HG02759 (cell line): ENCODE results near the gene C12orf42.
"Not testable (repeated sequence)": the region's sequence is repeated elsewhere in the genome, so short reads cannot be mapped to it uniquely, and the experiment has no call there.

Experiments
- ATAC-seq: cut with Tn5 transposase; IDR thresholded peaks from one replicate; pipeline ENCODE4 v1.9.1; 2021; ENCODE audit warnings: mild to moderate bottlenecking, moderate library complexity; ENCODE audit not compliant: unreplicated experiment

C12orf42 gene

DNA sequence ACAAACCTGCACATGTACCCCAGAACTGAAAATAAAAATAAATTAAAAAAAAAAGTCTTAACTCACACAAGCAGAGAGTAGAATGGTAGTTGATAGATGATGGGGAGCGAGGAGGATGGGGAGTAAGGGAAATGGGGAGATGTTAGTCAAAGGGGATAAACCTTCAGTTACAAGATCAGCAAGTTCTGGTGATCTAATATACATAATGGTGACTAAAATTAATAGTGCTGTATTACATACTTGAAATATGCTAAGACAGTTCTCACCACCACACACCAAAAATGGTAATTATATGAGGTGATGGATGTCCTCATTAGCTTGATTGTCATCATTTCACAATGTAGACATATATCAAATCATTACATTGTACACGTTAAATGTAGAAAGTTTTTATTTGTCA lies 3.2 kb upstream of the C12orf42 start:
- no peak for ATAC-seq

DNA sequence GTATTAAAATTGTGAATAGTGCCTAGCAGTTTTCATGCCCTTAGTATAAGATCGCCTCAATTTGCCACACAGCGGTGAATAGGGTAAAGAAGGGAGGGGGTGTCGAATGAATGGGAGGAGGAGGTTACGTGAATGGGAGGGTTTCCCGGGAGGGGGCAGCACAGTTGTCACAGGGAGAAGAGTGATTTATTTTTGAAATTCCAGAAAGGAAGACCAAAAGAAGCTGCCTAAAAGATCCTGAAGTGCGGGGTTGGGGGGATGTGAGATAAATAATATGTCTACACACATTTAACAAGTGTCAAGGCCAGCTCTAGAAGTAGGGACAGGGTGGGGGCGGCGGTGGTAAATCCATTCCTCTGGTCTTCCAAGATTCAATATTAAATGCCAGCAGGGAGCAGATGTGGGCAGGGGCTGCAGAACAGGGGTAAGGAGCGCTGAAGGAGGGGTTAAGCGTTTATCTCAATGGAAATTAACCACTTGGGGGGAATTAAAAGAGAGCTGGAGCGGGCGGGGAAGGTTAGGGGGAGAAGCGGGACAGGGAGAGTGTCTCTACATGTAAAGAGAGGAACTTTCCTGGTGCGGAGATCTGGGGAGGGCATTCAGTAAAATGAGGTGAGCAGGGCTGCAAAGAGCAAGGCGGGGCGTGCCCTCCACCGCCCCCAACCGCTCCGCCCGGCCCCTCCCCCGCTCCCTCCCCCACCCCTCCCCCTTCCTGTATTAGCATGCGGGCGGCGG lies 867 bp downstream of the C12orf42 start:
- no peak for ATAC-seq

DNA sequence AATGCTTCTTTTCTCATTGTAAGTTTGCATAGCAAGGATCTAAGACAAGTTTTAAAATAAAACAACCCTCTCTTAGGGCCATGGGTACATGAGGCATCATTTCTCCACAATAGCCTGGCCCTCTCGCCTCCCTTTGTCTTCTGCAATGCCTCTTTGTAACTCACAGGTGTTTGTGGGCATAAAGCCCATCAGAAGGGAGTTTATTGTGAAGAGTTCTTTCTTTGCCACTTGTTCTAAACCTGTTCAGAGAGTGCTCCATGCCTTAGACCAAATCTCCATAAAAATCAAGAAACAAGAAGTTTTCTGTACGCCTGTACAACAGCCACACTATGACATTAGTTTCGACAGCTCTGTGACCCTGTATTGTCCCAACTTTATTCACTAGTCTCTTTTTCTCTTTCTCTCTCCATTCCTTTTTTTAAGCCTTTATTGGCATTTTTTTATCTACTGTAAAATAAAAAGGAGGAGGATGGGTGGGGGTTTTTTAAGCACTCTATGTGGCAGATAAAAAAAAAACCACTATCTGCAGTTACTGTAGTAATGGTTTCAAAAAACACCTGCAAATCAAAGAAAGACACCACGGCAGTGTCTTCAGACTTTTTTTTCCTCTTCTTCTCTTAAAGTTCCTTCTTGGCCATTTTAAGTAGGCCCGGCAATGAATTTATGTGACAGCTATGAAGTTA lies 1.6 kb downstream of the C12orf42 start:
- no peak for ATAC-seq

DNA sequence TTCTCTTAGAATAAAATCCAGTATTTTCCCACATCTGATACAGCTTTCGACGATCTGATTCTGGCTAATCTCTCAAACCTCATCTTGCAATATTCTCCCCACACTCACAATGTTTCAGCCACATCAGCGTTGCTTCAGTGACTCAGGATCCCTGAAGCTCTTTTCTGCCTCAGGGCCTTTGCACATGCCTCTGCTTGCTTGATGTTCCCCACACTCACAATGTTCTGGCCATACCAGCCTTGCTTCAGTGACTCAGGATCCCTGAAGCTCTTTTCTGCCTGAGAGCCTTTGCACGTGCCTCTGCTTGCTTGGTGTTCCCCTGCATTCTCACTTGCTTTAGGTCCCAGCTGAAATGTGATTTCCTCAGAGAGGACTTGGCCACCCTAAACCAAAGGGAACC lies 2.6 kb downstream of the C12orf42 start:
- no peak for ATAC-seq

DNA sequence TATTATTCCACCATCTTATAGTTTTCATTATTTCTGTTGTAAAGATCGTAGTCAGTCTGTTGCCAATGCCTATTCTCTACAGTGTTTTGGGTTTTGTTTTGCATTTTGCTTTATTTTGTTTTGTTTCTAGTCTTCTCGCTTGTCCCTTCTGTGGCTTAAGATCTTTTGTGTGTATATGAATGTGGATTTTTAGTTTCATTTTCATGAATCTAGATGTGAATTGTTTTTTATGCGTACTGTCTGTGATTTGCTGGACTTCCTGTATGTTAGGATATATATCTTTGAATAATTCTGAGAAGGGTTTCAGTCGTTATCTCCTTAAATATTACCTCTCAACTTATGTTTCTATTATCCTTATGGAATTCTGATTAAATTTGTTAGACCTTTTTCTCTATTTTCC lies 13.4 kb downstream of the C12orf42 start:
- ATAC-seq: no peak

DNA sequence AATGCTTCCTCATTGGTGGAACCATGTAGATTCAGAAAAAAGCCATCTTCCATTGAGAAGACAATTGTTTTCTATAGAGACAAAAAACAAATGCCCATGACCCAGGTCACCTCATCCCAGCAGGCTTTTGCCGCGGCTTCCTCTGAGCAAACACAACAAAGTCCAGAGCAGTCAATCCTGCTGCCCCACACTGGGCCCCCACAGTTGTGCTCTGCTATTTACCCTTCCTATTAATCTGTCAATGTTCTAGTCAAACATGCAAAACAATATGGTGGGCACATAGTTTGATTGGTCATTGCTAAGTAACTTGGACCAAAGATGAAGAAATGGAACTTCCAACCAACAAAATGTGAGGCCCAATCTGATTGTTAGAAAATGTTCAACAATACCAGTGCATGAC lies 20.7 kb downstream of the C12orf42 start:
- no peak for ATAC-seq

DNA sequence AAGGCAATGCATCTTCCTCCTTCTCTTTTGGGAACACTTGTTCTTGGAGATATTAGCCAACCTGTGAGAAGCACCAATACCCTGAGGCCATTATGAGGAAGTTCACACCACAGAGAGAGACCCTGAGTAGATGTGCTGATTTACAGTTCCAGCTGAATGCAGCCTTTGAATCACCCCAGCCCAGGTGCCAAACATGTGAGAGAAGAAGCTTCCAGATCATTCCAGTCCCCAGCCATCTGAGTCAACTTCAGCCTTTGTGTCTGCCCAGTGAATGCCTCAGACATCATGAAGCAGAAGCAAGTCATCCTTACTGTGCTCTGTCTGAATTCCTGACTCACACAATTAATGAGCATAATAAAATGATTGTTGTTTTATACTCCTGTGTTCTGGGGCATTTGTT lies 25.1 kb downstream of the C12orf42 start:
- ATAC-seq: no peak

DNA sequence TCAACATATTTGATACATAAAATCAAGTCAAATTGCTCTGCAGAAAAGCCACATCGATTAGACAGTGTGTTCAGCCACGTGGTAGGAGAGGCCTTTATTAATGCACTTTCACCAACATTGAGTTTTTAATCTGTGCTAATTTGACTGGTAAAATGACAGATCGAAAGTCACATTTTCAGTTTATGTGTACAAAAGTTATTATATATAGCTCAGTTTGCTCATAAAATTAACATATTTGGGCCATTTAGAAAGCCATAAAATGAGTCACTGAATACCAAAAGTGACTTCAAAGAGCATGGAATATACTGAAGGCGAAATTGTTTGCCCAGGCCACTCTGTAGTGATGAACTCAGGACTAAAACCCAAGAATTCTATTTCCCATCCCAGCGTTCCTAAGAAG lies 26.0 kb downstream of the C12orf42 start:
- ATAC-seq: no peak

DNA sequence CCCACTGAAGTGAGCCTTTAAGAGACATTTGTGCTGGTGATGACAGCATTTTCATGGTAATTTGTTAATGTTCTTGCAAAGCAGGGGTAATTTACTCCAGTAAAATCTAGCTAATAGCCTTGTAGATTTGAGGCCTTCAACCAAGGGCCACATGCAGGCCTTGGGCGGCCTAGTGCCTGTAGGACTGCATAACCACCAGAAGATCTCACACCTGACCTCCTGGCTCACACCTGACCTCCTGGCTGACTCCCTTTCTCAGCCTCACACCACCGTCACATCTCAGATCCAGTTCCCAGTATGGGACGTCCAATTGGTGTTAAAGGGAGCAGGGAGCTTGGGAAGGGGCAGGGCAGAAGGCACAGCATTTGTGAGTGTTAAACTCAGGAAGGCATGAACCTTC lies 26.9 kb downstream of the C12orf42 start:
- no peak for ATAC-seq

DNA sequence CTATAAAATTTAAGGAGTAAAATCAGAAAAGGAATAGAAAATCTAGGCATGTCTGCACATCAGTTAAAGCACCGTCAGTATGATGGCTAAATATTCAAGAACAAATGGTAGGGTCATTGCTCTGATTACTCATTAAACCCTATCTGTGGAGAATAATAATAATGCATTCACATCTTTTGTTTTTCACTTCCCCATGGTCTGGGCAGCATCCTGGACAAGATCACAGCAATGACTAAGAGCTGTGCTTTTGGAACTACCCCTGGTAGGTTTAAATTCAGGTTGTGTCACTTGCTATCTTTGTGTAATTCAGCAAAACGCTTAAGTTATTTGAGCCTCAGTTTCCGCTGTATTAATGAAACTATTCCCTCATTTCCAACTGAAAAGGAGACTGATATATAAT lies 33.1 kb downstream of the C12orf42 start:
- ATAC-seq: peak; percentile 97

DNA sequence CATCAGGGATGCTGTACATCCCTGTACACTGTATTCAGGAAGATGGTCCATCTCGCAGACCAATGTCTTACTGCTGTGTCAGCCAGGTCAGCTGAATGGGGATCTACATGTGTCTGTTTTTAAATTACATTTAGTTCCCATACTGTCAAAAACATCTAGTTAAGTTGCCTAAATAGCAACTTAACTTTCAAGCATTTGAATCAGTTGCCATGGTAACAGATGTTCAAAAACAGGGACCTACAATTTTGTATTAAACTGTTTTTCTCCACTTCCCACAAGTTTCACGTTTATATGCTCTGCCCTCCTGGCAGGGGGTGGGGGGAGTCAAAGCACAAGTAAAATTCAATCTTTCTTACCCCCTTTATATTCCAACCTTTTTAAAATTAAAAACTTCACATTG lies 38.3 kb downstream of the C12orf42 start:
- ATAC-seq: no peak

DNA sequence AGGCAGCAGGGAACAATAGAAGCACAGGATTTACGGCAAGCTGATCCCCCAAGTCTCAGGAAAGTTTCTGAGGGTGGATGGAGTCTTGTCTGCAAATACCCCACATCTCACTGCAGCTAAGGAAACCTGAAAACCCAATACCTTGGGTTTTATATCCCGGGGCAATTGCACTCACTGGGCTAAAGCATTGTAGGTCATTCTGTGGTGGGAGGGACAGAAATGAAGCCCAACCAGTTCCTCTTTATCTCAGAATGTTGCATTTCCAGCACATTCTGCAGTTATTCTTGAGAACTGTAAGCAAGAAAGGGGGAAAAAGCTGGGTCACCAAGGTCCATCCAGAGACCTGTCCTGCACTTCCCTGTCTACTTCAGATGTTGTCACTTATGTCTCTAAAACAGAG lies 39.8 kb downstream of the C12orf42 start:
- no peak for ATAC-seq

DNA sequence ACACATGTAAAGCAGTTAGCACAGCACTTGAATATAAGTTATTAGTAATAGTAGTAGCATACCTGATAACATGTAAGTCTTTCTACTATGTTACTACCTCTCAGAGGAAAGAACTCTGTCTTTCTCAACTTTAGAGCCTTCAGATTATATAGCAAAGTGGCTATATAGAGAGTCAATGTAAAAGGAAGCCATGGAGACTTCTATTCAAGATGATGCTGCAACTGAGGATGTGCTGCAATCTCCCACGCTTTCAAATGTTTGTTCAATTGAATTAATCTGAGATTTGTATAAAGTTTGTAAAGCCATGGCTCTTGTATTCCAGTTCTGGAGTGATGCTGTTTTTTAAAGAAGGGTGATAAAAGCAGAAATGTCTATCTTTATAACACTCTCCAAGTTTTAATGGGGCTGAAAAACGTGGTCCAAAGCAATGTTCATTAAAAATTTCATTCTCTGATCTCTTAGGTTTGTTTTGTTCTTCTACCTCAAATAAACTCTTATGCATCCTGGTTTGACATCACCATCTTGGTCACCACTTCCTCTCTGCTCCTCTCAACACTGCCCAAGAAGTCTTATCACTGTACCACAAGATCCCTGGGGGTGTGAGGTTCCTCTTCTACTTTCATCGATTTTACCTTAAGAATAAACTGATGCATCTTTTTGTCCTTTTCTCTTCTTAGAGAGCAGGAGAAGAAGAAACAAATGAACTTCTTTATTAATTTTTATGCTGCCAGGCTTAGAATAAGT lies 40.6 kb downstream of the C12orf42 start:
- ATAC-seq: no peak

DNA sequence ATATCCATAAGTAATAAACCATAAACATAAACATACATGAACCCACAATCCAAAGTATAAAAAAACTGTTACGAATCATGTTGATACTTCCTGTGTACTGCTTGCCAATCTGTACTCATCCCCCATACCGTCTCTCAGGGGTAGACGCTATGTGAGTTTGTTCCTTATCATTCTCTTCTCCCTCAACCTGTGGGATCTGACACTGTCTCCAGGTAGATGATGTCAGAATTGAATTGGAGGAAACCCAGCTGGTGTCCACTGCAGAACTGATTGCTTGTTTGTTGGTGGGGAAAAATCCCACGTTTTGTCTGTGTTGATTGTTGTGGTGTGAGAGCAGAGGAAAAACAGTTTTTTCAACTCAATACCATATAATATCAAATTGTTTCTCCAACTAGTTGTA lies 50.8 kb downstream of the C12orf42 start:
- no peak for ATAC-seq

DNA sequence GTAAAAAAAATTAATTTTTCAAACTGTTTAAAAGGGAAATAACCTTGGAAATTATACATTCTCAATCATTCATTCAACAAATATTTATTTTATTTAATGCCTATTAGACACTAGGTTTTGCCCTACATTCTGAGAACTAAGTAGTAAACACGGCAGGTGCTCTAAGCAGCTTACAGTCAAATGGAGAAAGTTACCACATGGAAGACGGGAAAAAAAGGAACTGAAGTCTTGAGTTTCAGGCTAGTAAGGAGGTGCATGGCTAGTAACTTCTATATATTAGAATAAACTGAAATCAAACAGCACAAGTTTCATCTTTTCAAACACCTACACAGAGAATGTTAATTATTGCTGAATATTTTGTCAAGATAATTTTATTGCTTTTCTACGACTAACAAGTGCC lies 52.9 kb downstream of the C12orf42 start:
- ATAC-seq: no peak

DNA sequence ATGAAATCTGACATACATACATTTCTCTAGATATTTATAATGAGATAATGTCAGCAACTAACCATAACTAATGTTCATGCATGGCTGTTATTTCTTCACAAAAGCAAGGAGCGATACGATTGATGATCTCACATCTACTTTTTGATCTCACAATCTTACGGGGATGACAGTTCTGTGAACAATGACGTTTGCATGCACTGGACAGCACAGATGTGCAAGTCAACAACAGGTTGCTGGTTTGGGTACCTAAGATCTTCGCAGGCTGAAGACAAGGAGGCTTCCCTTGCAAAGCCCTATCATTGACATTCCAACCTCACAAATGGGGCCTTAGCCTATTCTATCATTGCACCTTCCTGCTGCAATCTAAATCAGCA lies 53.6 kb downstream of the C12orf42 start:
- ATAC-seq: no peak

DNA sequence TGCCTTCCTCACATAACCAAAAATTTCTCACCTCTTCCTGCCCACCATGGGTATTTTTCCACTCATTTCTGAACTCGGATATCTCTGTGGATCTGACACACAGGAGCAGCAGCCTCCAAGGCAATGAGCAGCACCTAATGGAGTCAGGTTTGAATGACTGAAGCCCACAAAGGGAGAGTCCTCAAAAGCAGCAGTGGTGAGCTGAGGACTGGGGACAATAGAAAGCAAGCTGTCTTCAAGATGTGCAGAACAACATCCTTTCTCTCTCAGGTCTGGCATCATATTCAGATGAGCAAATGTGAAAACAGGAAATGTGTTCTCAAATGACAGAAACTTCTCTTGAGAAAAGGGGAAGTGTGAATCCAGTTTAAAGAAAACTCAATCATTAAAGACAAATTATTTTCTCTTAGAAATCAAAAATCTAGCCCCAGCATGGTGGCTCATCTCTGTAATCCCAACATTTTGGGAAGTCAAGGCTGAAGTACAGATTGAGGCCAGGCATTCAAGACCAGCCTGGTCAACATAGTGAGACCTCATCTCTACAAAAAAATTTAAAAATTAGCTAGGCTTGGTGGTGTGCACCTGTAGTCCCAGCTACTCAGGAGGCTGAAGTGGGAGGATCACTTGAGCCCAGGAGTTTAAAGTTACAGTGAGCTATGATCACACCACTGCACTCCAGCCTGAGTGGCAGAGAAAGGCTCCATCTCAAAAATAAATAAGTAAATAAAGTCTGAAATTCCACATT lies 54.2 kb downstream of the C12orf42 start:
- peak; percentile 95 for ATAC-seq

DNA sequence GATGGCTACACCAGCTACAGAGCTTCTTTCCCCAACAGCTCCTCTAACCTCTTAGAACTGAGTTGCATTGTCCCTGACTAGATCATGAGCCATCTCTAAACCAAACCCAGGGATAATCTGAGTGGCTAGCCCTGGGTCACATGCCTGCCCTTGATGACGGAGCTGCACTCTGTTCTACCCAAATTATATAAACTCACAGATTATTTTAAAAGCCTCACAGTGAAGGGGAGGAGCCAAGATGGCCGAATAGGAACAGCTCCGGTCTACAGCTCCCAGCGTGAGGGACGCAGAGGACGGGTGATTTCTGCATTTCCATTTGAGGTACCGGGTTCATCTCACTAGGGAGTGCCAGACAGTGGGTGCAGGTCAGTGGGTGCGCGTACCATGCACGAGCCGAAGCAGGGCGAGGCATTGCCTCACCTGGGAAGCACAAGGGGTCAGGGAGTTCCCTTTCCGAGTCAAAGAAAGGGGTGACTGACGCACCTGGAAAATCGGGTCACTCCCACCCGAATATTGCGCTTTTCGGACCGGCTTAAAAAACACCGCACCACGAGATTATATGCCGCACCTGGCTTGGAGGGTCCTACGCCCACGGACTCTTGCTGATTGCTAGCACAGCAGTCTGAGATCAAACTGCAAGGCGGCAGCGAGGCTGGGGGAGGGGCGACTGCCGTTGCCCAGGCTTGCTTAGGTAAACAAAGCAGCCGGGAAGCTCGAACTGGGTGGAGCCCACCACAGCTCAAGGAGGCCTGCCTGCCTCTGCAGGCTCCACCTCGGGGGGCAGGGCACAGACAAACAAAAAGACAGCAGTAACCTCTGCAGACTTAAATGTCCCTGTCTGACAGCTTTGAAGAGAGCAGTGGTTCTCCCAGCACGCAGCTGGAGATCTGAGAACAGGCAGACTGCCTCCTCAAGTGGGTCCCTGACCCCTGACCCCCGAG lies 61.3 kb downstream of the C12orf42 start:
- ATAC-seq: not testable (repeated sequence)

DNA sequence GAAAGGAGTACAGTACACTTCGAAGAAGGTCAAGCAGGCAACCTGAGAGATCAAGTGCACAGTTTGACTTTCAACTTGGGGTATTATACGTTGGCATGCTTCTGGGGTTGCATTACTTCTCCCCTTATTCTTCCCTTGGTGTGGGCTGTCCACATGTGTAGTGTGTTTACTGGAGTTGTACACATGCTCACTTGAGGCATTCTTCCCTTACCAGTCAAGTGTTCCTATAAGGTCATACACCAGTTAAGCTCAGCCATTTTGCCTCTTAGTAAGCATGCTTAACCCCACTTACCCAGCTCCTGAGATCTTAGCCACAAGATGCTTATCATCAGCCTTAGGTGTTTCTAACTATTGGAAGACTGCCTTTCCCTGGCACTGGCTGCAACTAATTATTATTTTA lies 63.8 kb downstream of the C12orf42 start:
- ATAC-seq: no peak

DNA sequence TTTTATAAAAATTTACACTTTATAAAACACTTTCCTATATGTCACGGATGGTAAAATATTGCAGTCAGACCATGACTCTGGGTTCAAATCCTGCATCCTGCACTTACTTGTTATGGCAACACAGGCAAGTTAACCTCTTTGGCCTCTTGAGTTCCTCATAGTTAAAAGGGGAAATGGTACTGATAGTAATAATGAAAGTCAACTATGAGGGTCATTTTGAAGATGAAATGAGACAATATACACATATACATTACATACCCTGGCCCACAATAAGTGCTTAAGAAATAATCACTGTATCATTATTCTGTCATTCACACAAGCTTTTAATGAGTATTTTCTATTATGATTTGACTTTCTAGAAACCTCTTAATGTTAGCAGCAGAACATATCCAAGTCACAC lies 64.4 kb downstream of the C12orf42 start:
- ATAC-seq: peak; percentile 42
